Activated T-helper 17 cell treated with anti-CD3 and anti-CD28 coated beads, Interleukin-2, amount 50 U/mL, for 72 hours (primary cell): ENCODE measurements around the gene FAXC. TPM values are rescaled to one million over a fixed set of nuclear protein-coding genes. Genes with fewer than 3 reads are reported as not detected.

Source experiments
- ATAC-seq: fragments of 150-1000 bp; cut with Tn5 transposase; replicated peaks from 2 replicates; pipeline ENCODE4 v1.10.0; 2021; ENCODE audit warnings: mild to moderate bottlenecking, moderate library complexity
- H3K27ac Mint-ChIP-seq: one replicate; pipeline ENCODE4 v1.8.0; 2022; ENCODE audit warnings: mixed read lengths
- H3K27me3 Mint-ChIP-seq: one replicate; pipeline ENCODE4 v1.8.0; 2022; ENCODE audit warnings: mixed read lengths
- H3K36me3 Mint-ChIP-seq: one replicate; pipeline ENCODE4 v1.8.0; 2022; ENCODE audit warnings: low read depth, mild to moderate bottlenecking, mixed read lengths
- H3K4me1 Mint-ChIP-seq: one replicate; pipeline ENCODE4 v1.8.0; 2022; ENCODE audit warnings: mixed read lengths
- H3K4me3 Mint-ChIP-seq: one replicate; pipeline ENCODE4 v1.8.0; 2022; ENCODE audit warnings: mild to moderate bottlenecking, mixed read lengths
- H3K9me3 Mint-ChIP-seq: one replicate; pipeline ENCODE4 v1.8.0; 2022; ENCODE audit warnings: mixed read lengths
- total RNA-seq, 2 donors: library from RNA; stranded (reverse); gene quantifications; one replicate each; pipeline ENCODE4 v1.2.3, GENCODE V29; 2022

Gene FAXC
- under 1 TPM in 1 of 2 donors, not detected in 1; 0.65 TPM for total RNA-seq

DNA sequence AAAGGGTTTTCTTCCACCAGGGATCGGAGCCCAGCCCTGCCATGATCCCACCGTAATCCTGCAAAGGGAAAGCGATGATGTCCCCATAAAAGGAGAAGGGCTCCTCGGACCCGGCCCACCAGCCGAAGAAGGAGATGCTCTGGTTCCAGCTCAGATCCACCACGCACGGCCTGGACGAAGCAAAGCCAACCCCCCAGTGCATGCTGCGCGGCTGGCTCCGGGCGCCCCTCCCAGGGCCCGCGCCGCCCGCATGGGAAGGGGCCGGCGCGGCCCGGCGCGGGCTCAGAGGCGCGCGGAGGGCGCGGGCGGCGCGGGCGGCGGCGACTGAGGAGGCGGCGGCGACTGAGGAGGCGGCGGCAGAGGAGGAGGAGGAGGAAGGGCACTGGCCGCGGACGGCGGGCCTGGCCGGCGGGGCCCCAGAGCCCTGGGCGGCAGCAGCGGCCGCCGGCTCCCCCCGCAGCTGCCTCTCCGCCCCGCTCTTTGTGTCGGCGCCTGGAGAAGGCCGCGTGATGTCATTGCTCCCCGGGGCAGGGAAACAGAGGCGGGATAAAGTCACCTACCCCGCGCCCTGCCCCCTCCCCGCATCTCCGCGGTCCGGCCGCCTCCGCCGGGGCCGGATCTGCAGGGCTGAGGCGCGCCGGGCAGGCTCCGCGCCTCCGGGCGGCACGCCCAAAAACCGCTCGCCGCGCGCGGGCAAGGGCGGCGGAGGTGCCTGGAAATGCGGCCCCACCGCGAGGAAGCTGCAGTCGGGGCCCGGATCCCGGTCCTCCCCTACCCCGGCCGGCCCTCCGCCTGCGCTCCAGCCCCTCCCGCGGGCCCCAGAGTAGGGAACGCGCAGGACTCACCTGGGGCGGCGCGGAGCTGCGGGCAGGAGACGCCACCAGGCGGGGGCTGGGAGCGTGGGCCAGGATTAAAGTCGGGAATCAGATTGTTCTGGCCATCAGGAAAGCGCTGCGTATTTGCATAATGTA, at the start of gene FAXC:
FAXC (minus strand) TSS at position 504 of the 971 bp plus-strand sequence; CDS start at position 202, 302 bp downstream.
- H3K4me3 Mint-ChIP-seq: peak within 1 kb of the TSS; percentile 17
- H3K36me3 Mint-ChIP-seq: no peaks in the 10 kb centered on the region
- peaks cover under 1% of the 10 kb centered on the region for H3K4me1 Mint-ChIP-seq
- H3K9me3 Mint-ChIP-seq: no peaks in the 10 kb centered on the region
- H3K27ac Mint-ChIP-seq: no peak within 1 kb of the TSS
- ATAC-seq: peak; percentile 40
- peaks cover 59% of the 10 kb centered on the region for H3K27me3 Mint-ChIP-seq

DNA sequence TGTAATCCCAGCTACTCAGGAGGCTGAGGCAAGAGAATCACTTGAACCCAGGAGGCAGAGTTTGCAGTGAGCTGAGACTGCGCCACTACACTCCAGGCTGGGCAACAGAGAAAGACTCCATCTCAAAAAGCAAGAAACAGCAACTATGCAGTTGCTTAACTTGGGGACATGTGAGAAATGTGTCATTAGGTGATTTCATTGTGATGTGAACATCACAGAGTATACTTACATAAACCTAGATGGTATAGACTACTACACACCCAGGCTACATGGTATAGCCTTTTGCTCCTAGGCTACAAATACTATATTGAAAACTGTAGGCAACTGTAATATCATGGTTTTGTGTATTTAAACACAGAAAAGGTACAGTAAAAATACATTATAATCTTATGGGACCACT, 47.8 kb upstream of the FAXC start:
- Mint-ChIP-seq H3K27me3 (no peaks in the 10 kb centered on the region), H3K4me1 (no peaks in the 10 kb centered on the region), H3K9me3 (no peaks in the 10 kb centered on the region), H3K36me3 (peaks cover 52% of the 10 kb centered on the region), H3K4me3 (no peak overlapping the region), H3K27ac (no peak overlapping the region)
- ATAC-seq: no peak

DNA sequence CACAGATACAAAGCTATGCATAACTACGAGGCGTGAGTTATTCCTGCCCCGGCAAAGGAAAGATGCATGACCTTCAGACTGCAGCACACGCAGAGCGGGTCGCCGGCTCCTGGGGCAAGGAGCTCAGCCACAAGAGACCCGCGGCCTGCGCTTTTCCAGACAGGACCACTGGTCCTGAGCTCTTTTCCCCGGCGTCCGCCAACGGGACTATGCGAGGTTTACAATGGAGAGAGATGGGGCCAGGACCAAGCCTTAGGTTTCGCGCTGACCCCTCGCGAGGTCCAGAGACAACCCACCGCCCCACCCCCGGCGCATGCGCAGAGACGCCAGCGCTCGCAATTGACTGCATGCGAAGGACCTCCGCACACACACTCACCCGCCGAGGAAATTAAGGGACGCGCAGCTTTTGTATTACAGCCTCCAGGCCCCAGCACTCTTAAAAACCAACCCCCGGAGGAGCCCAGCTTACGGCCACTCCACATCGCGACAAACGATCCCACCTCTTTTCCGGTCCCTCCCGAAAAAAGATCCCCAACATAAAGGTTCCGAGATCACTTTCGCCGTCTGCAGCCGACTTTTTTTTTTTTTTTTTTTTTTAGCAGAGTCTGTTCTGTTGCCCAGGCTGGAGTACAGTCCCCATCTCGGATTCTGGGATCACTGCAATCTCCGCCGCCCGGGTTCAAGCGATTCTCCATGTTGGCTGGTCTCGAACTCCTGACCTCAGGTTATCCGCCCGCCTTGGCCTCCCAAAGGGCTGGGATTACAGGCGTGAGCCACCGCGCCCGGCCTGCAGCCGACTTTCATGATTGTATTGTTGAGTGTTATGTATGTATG, 44.4 kb upstream of the FAXC start, which contains the start of gene COQ3:
COQ3 (minus strand) TSS at position 498 of the 834 bp plus-strand sequence; CDS start at position 482, 16 bp downstream.
- Mint-ChIP-seq H3K4me1 (no peaks in the 10 kb centered on the region), H3K27me3 (no peaks in the 10 kb centered on the region), H3K4me3 (peak within 1 kb of the TSS; percentile 90), H3K36me3 (peaks cover 18% of the 10 kb centered on the region), H3K9me3 (no peaks in the 10 kb centered on the region), H3K27ac (peak within 1 kb of the TSS; percentile 84)
- peak; percentile 90 for ATAC-seq

DNA sequence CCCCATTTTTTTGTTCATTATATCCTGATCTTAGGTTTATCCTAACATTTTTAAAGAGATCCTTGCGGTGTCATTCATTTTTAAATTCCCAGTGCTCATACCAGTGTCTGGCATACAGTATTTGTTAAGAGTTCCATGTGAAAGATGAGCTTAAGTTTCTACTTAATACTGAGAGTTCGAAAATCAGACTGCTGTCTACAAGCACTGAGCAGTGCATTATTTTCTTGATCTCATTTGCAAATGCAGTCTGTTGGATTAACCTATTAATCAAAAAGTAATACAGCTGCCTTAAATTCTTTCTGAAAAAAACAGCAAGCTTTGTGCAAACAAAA, 43.9 kb upstream of the FAXC start:
- peak; percentile 9 for ATAC-seq
- H3K9me3 Mint-ChIP-seq: no peaks in the 10 kb centered on the region
- H3K27ac Mint-ChIP-seq: peak overlapping the region; percentile 84
- no peaks in the 10 kb centered on the region for H3K27me3 Mint-ChIP-seq
- H3K36me3 Mint-ChIP-seq: peaks cover 12% of the 10 kb centered on the region
- no peaks in the 10 kb centered on the region for H3K4me1 Mint-ChIP-seq
- H3K4me3 Mint-ChIP-seq: peak overlapping the region; percentile 90

DNA sequence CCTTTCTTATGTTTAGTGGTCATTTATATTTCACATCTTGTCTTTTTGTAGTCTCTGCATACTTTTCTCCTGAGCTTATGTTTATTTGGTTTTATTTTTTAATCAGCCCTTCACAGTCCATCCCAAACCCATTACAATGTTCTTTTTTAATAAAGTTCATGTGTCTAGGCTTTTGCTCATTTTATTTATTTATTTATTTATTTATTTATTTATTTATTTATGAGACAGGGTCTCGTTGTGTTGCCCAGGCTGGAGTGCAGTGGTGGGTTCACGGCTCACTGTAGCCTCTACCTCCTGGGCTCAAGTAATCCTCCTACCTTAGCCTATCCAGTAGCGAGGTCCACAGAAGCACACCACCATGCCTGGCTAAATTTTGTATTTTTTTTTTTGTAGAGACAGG, 41.4 kb upstream of the FAXC start:
- H3K4me1 Mint-ChIP-seq: no peaks in the 10 kb centered on the region
- ATAC-seq: no peak
- no peaks in the 10 kb centered on the region for H3K36me3 Mint-ChIP-seq
- H3K4me3 Mint-ChIP-seq: no peak overlapping the region
- no peaks in the 10 kb centered on the region for H3K27me3 Mint-ChIP-seq
- H3K27ac Mint-ChIP-seq: no peak overlapping the region
- no peaks in the 10 kb centered on the region for H3K9me3 Mint-ChIP-seq

DNA sequence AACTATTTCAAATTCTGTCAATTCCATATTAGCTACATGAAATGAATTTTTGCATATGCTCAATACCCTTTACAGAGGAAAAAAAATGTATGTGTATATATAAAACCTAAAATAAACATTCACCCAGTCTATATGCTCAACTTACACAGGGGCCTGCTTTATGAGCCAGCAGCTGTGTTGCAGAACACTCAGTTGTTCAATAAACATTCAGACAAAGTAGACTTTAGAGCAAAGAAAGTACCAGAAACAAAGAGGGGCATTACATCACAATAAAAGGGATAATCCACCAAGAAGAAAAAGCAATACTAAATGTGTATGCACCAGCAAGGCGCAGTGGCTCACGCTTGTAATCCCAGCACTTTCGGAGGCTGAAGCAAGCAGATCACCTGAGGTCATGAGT, 35.0 kb upstream of the FAXC start:
- H3K4me3 Mint-ChIP-seq: no peak overlapping the region
- H3K36me3 Mint-ChIP-seq: no peaks in the 10 kb centered on the region
- no peaks in the 10 kb centered on the region for H3K4me1 Mint-ChIP-seq
- no peaks in the 10 kb centered on the region for H3K27me3 Mint-ChIP-seq
- ATAC-seq: no peak
- H3K9me3 Mint-ChIP-seq: no peaks in the 10 kb centered on the region
- no peak overlapping the region for H3K27ac Mint-ChIP-seq

DNA sequence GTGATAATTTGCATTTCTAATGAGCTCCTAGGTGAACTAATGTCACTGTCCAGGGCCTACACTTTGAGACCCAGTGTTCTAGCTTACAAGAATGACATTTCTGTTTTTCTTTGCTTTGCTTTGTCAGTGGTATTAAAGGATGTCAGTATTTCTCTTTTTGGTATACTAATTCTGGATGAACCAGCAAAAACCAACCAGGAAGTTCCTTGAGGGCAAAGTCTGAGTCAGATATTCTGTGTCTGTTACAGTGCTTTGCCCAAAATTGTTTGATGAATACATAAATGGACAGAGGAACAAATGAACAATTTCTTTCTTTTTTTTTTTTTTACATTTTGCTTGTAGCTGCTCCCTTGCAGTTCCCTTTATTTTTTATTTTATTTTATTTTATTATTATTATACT, 29.2 kb upstream of the FAXC start:
- ATAC-seq: no peak
- Mint-ChIP-seq H3K4me1 (no peaks in the 10 kb centered on the region), H3K4me3 (no peak overlapping the region), H3K27me3 (no peaks in the 10 kb centered on the region), H3K9me3 (no peaks in the 10 kb centered on the region), H3K36me3 (no peaks in the 10 kb centered on the region), H3K27ac (no peak overlapping the region)

DNA sequence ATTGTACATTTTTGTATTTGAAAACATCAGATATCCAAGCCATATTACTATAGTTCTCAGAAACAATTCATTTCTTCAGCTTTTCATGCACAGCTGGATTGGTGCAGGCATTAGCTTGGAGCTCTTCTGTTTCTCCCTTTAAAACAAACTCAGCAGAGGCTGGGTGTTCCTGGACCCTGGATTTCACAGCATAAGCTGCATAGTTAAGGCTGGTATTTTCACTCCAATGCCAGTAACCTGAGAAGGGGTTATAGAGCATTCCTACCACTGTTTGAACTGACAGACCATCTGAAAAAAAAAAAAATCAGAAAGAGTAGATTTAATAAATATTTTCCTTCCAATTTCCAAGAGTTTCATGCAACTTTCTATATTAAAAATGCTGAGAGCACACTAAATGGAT, 20.1 kb upstream of the FAXC start:
- H3K36me3 Mint-ChIP-seq: no peaks in the 10 kb centered on the region
- no peaks in the 10 kb centered on the region for H3K27me3 Mint-ChIP-seq
- no peak for ATAC-seq
- H3K27ac Mint-ChIP-seq: no peak overlapping the region
- H3K4me1 Mint-ChIP-seq: no peaks in the 10 kb centered on the region
- no peak overlapping the region for H3K4me3 Mint-ChIP-seq
- H3K9me3 Mint-ChIP-seq: no peaks in the 10 kb centered on the region

DNA sequence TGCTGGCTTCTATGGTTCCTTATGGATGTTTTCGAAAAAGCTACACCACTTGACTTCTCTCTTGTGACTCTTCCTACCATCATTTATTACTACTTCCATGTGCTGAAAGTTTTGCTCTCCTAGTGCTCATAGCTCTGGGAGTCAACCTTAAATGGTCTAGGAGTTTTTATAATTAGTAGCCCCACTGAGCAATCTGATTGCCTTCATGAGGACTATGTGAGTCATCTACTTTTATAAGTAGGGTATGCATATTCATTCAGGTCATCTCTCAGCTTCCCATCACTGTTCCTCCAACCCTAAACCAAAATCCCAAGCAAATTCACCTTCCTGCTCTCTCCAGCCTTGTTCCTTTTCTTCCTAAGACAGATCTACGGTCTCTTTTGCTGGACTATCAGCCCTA, 17.4 kb upstream of the FAXC start:
- H3K9me3 Mint-ChIP-seq: no peaks in the 10 kb centered on the region
- peaks cover 4% of the 10 kb centered on the region for H3K4me1 Mint-ChIP-seq

DNA sequence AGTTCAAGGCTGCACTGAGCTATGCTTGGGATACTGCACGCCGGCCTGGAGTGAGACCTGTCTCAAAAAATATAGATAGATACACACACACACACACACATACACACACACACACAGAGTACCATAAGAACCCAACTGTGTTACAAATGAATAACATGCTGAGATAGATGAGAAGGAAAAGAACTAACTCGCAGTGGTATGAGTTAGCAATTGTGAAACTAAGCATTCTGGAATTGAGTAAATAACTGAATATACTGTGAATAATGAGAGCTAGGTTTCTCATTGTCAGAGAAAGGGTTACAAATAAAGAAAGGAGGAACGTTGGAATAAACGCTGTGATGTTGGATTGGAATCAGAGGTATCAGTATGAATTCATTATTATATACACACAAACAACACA, 14.6 kb upstream of the FAXC start:
- peak; percentile 80 for ATAC-seq
- peak overlapping the region; percentile 1 for H3K4me3 Mint-ChIP-seq
- peaks cover 4% of the 10 kb centered on the region for H3K4me1 Mint-ChIP-seq
- H3K27ac Mint-ChIP-seq: peak overlapping the region; percentile 71
- H3K27me3 Mint-ChIP-seq: peaks cover 19% of the 10 kb centered on the region
- H3K9me3 Mint-ChIP-seq: no peaks in the 10 kb centered on the region
- H3K36me3 Mint-ChIP-seq: no peaks in the 10 kb centered on the region

More for the DNA sequence above, 17.4 kb upstream of the FAXC start:
- Mint-ChIP-seq H3K4me3 (no peak overlapping the region), H3K27ac (no peak overlapping the region), H3K36me3 (no peaks in the 10 kb centered on the region), H3K27me3 (no peaks in the 10 kb centered on the region)
- no peak for ATAC-seq

DNA sequence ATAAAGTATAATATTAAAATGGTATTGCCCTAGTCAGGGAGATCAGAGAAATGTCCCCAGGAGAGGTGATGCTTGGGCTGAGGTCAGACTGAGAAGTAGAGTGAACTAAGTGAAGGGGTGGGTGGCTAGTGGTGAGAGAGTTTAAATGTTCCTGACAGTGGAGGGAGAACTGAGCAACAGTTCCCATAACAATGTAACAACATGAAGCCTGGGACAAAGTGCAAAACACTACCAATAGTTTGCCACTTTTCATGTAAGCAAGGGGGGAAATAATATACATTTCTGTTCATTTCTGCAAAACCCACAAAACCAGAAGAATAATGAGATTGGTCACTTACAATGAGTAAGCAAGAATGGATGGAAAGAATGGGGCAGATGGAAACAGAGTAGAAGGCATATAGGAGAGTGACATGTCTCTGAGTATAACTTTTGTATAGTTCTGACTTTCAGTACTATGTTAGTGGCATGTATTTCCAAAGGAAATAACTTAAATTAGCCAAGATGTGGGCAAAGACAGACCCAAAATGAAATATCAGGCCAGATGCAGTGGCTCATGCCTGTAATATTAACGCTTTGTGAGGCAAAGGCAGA, 13.3 kb upstream of the FAXC start:
- Mint-ChIP-seq H3K27me3 (peaks cover 19% of the 10 kb centered on the region), H3K4me1 (peaks cover 4% of the 10 kb centered on the region), H3K9me3 (no peaks in the 10 kb centered on the region), H3K36me3 (no peaks in the 10 kb centered on the region), H3K27ac (peak overlapping the region; percentile 23), H3K4me3 (no peak overlapping the region)
- peak; percentile 72 for ATAC-seq

DNA sequence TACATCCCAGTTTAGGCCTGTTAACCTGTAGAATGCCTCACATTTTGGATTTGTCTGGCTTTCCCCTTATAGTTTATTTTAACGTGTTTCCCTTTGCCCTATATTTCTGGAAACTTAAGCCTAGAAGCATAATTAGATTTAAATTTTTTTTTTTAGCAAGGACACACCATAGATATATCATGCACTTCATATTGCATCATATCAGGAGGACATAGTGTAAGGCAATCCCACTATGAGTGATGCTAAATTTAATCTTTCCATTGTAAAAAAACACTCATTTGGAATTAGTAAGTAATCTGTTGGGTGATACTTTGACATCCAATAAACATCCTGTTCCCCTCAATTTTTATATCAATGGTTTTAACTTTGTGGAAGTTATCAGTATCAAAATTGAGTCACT, 10.3 kb upstream of the FAXC start:
- no peak overlapping the region for H3K4me3 Mint-ChIP-seq
- no peak for ATAC-seq
- H3K27me3 Mint-ChIP-seq: peaks cover 34% of the 10 kb centered on the region
- no peak overlapping the region for H3K27ac Mint-ChIP-seq
- no peaks in the 10 kb centered on the region for H3K36me3 Mint-ChIP-seq
- H3K9me3 Mint-ChIP-seq: no peaks in the 10 kb centered on the region
- peaks cover 4% of the 10 kb centered on the region for H3K4me1 Mint-ChIP-seq

DNA sequence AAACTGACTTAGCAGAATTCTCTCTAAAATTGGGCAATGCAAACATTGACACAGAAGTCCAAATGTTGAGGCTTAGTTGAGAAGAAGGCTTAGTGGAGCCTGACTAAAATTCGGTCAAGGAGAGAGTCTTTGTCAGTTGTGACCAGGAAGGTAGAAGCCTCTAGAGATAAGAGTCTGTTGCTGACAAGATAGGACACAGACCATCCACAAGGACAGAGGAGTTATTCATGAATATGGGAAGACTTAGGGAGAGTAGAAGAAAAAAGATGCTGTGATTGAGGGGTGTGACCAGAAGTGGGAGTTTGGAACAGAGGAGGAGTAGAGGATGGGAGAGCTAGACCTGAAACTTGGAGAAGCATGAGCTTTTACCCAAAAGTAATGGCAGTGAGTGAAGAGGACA, 7.2 kb upstream of the FAXC start:
- no peak for ATAC-seq
- Mint-ChIP-seq H3K27me3 (peaks cover 49% of the 10 kb centered on the region), H3K9me3 (no peaks in the 10 kb centered on the region), H3K4me1 (no peaks in the 10 kb centered on the region), H3K36me3 (no peaks in the 10 kb centered on the region), H3K27ac (no peak overlapping the region), H3K4me3 (no peak overlapping the region)

DNA sequence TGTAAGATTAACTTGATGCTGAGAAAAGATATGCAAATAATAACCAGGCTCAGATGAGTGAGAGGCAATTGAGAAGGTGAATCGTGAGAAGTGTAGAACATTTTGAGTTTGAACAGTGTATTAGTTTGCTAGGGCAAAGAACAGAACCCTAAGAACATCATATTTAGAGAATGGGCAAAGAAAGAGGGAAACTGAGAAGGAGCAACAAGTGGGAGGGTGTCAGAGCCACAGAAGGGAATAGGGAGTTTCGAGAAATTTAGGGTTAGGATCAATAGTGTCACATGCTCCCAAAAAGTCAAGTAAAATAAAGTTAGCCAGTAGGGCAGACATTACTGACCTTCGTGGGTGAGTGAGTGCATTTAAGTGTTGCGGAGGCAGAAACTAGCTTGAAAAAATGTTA, 5.5 kb upstream of the FAXC start:
- no peak overlapping the region for H3K27ac Mint-ChIP-seq
- no peak overlapping the region for H3K4me3 Mint-ChIP-seq
- H3K4me1 Mint-ChIP-seq: no peaks in the 10 kb centered on the region
- H3K9me3 Mint-ChIP-seq: no peaks in the 10 kb centered on the region
- H3K27me3 Mint-ChIP-seq: peaks cover 51% of the 10 kb centered on the region
- no peaks in the 10 kb centered on the region for H3K36me3 Mint-ChIP-seq
- no peak for ATAC-seq
